Esophagus squamous epithelium (tissue), 5 donors: ENCODE measurements around the gene BCL2L15. TPM values are rescaled to one million over a fixed set of nuclear protein-coding genes. Genes with fewer than 3 reads are reported as not detected.

ENCODE experiments used
- DNase-seq: peaks from one replicate; lab custom pipeline; 2025; lab: John Stamatoyannopoulos, UW
- H3K27ac ChIP-seq, 4 donors: fragments of 200-600 bp; sonication (generic); one replicate each; pipeline ENCODE4 v1.5.1; 2016 to 2019; ENCODE audit warnings: mild to moderate bottlenecking in 1 of 4
- H3K27me3 ChIP-seq, 4 donors: fragments of 200-600 bp; sonication (generic); 1 replicate in 3 of 4; 2 replicates in 1 of 4; pipeline versions ENCODE4 v1.5.1 to v1.6.0; 2017 to 2021; ENCODE audit warnings: antibody characterized with exemption in 1 of 4
- H3K36me3 ChIP-seq, 3 donors: fragments of 200-600 bp; sonication (generic); one replicate each; pipeline ENCODE4 v1.5.1; 2016 to 2019
- H3K4me1 ChIP-seq, 3 donors: fragments of 200-600 bp; sonication (generic); one replicate each; pipeline ENCODE4 v1.5.1; 2017 to 2019
- H3K4me3 ChIP-seq, 4 donors: fragments of 200-600 bp; sonication (generic); 1 replicate in 3 of 4; 2 replicates in 1 of 4; pipeline ENCODE4 v1.5.1; 2016 to 2019; ENCODE audit warnings: mild to moderate bottlenecking in 2 of 4, moderate library complexity in 1 of 4
- H3K9me3 ChIP-seq, 3 donors: fragments of 200-600 bp; sonication (generic); one replicate each; pipeline ENCODE4 v1.5.1; 2016 to 2019
- CTCF ChIP-seq, 6 experiments: fragments of 450-650 bp in 4 of 6; fragments of 200-600 bp in 2 of 6; sonication (generic) in 2 of 6; IDR thresholded peaks; one replicate each; pipeline ENCODE4 v1.5.1; 2016 to 2019; ENCODE audit warnings: antibody characterized with exemption in 6 of 6, mild to moderate bottlenecking in 4 of 6, moderate library complexity in 4 of 6
- POLR2A ChIP-seq, 4 donors: fragments of 450-650 bp; IDR thresholded peaks; one replicate each; pipeline ENCODE4 v1.6.1; 2017; ENCODE audit warnings: antibody characterized with exemption in 4 of 4, mild to moderate bottlenecking in 4 of 4, moderate library complexity in 3 of 4
- WGBS, 2 donors: methylation state at CpG; one replicate each; pipeline ENCODE4 v1.1.5; 2018; 5-methylcytosine and 5-hydroxymethylcytosine counted together
- intact Hi-C: fragments of 100-400 bp; cut with DNase I; formaldehyde crosslinking; loops from one replicate; pipeline ENCODE4 v1.15.0; 2022
- total RNA-seq, 4 donors: library from RNA; depleted of rRNA; stranded (reverse); fragments of >200 nt; gene quantifications; one replicate each; pipeline ENCODE4 v1.1.0, GENCODE V29; 2016
- donor health status: DM: yes; HTN: yes; CAD: no.

BCL2L15 gene
- total RNA-seq, 4 donors from 2014 or later: 0.76 to 6.8 (median 3.4) TPM

GRCh38 chr1:113849072-113849471 lies 38.3 kb downstream of the BCL2L15 start:
- no peaks in the 10 kb centered on the region for H3K4me1 ChIP-seq
- H3K4me3 ChIP-seq: no peak overlapping the region
- TF ChIP-seq POLR2A (IDR thresholded peaks at IDR 0.05) (no peak), CTCF (IDR thresholded peaks at IDR 0.05) (no peak)
- no peaks in the 10 kb centered on the region for H3K9me3 ChIP-seq
- no peak for DNase-seq
- H3K27ac ChIP-seq: no peak overlapping the region
- no peaks in the 10 kb centered on the region for H3K27me3 ChIP-seq
- H3K36me3 ChIP-seq: no peaks in the 10 kb centered on the region
- intact Hi-C loops: no loop called here

GRCh38 chr1:113846391-113847035 lies 40.9 kb downstream of the BCL2L15 start:
- no peaks in the 10 kb centered on the region for H3K36me3 ChIP-seq
- TF ChIP-seq CTCF (IDR thresholded peaks at IDR 0.05) (no peak), POLR2A (IDR thresholded peaks at IDR 0.05) (no peak)
- no peaks in the 10 kb centered on the region for H3K27me3 ChIP-seq
- no peak overlapping the region for H3K4me3 ChIP-seq
- intact Hi-C loops: no loop called here
- no peaks in the 10 kb centered on the region for H3K9me3 ChIP-seq
- no peak for DNase-seq
- H3K4me1 ChIP-seq: no peaks in the 10 kb centered on the region
- H3K27ac ChIP-seq: no peak overlapping the region
- 61 to 62% methylated on average over 2 of the region's 2 CpGs for WGBS, 2 donors

- Histone ChIP-seq H3K27ac (no peak overlapping the region), H3K36me3 (no peaks in the 10 kb centered on the region), H3K27me3 (no peaks in the 10 kb centered on the region), H3K9me3 (no peaks in the 10 kb centered on the region), H3K4me3 (no peak overlapping the region), H3K4me1 (no peaks in the 10 kb centered on the region)
- WGBS, 2 donors: 100% methylated on average over 1 of the region's 1 CpG
- no peak for DNase-seq
- intact Hi-C loops: loop anchor here (5.0 kb wide), 1 partner anchor 71 kb away; the partner anchor contains the start of gene DCLRE1B
- no peak for TF ChIP-seq POLR2A (IDR thresholded peaks at IDR 0.05)
- TF ChIP-seq CTCF (IDR thresholded peaks at IDR 0.05): no peak
These were observed 50.8 kb downstream of the BCL2L15 start for GRCh38 chr1:113836534-113836933.

GRCh38 chr1:113835686-113836290 lies 51.6 kb downstream of the BCL2L15 start:
- Histone ChIP-seq H3K4me1 (no peaks in the 10 kb centered on the region), H3K27ac (no peak overlapping the region), H3K36me3 (no peaks in the 10 kb centered on the region), H3K4me3 (no peak overlapping the region), H3K27me3 (no peaks in the 10 kb centered on the region), H3K9me3 (no peaks in the 10 kb centered on the region)
- no peak for TF ChIP-seq POLR2A (IDR thresholded peaks at IDR 0.05)
- peak; percentile 35 to 70 (median 58) for TF ChIP-seq CTCF (IDR thresholded peaks at IDR 0.05)
- intact Hi-C loops: loop anchor here (5.0 kb wide), 1 partner anchor 72 kb away; the partner anchor contains the start of gene DCLRE1B
- 12 to 13% methylated on average over 4 of the region's 4 CpGs for WGBS, 2 donors
- no peak for DNase-seq

GRCh38 chr1:113834716-113835115 lies 52.7 kb downstream of the BCL2L15 start:
- Histone ChIP-seq H3K9me3 (no peaks in the 10 kb centered on the region), H3K4me1 (no peaks in the 10 kb centered on the region), H3K27ac (no peak overlapping the region), H3K27me3 (no peaks in the 10 kb centered on the region), H3K4me3 (no peak overlapping the region), H3K36me3 (no peaks in the 10 kb centered on the region)
- intact Hi-C loops: loop anchor here (5.0 kb wide), 1 partner anchor 73 kb away; the partner anchor contains the start of gene DCLRE1B
- 92 to 95% methylated on average over 2 of the region's 2 CpGs for WGBS, 2 donors
- TF ChIP-seq CTCF (IDR thresholded peaks at IDR 0.05): no peak
- TF ChIP-seq POLR2A (IDR thresholded peaks at IDR 0.05): no peak
- DNase-seq: no peak
